Activated T-helper 2 cell treated with anti-CD3 and anti-CD28 coated beads, Interferon-gamma antibody, Interleukin-2, Interleukin-4, amounts not matched to agents 10 μg/mL and 5 μg/mL and 100 μg/mL, durations not matched to agents 14 hours and 24 hours and 36 hours (primary cell): Measurements from ENCODE around the gene PPP1R13B. TPM values are rescaled to one million over a fixed set of nuclear protein-coding genes. Genes with fewer than 3 reads are reported as not detected.
"Not testable (repeated sequence)": the region's sequence is repeated elsewhere in the genome, so short reads cannot be mapped to it uniquely, and the experiment has no call there.

Source experiments
- DNase-seq: peaks from one replicate; pipeline ENCODE4 v3.0.0; 2021; ENCODE audit warnings: low spot score
- H3K27ac Mint-ChIP-seq: one replicate; pipeline ENCODE4 v1.8.0; 2021; ENCODE audit warnings: mixed read lengths
- H3K27me3 Mint-ChIP-seq: one replicate; pipeline ENCODE4 v1.8.0; 2021; ENCODE audit warnings: low read depth, mixed read lengths
- H3K36me3 Mint-ChIP-seq: one replicate; pipeline ENCODE4 v1.8.0; 2021; ENCODE audit warnings: low read depth, mixed read lengths
- H3K4me1 Mint-ChIP-seq: one replicate; pipeline ENCODE4 v1.8.0; 2021; ENCODE audit warnings: low read depth, mixed read lengths
- H3K4me3 Mint-ChIP-seq: one replicate; pipeline ENCODE4 v1.8.0; 2021; ENCODE audit warnings: low read depth, mild to moderate bottlenecking, moderate library complexity, mixed read lengths
- H3K9me3 Mint-ChIP-seq: one replicate; pipeline ENCODE4 v1.8.0; 2021; ENCODE audit warnings: mixed read lengths
- intact Hi-C: fragments of 100-400 bp; cut with micrococcal nuclease; formaldehyde crosslinking; loops from one replicate; pipeline ENCODE4 v1.15.1; 2023
- total RNA-seq: library from RNA; stranded (reverse); gene quantifications from 2 replicates; pipeline ENCODE4 v1.2.3, GENCODE V29; 2022

The PPP1R13B gene
- total RNA-seq, 1 donor from 2014 or later: 7.8 TPM

- H3K27ac Mint-ChIP-seq: peak overlapping the region; percentile 46
- H3K9me3 Mint-ChIP-seq: no peaks in the 10 kb centered on the region
- peak overlapping the region; percentile 81 for H3K4me3 Mint-ChIP-seq
- DNase-seq: no peak
- intact Hi-C loops: loop anchor here (2.0 kb wide), 2 partner anchors 64 to 74 kb away; a partner anchor contains a TSS
- peaks cover 9% of the 10 kb centered on the region for H3K4me1 Mint-ChIP-seq
- no peaks in the 10 kb centered on the region for H3K36me3 Mint-ChIP-seq
- H3K27me3 Mint-ChIP-seq: peaks cover 27% of the 10 kb centered on the region
These were observed 578 bp downstream of the PPP1R13B start for GRCh38 chr14:103846543-103847450.

DNA sequence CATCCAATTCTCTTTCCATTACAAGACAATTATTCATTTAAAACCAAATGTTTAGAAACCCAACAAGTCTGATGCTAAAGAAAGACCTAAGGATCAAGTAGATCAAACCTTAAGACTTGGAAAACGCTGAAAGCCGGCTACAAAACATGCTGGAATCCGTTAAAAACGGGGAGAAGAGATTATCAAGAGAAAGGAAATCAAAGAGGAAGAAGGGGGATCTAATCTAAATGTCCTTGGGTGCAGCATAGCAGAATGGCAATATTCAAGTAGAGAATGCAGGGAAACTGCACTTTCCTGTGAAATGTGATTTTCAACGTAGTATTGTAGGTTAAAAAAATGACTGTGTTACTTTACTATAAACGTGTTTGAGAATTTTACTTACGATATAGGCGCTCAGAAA lies 1.3 kb downstream of the PPP1R13B start:
- peaks cover 27% of the 10 kb centered on the region for H3K27me3 Mint-ChIP-seq
- intact Hi-C loops: loop anchor here (2.0 kb wide), 2 partner anchors 65 to 75 kb away; a partner anchor contains a TSS
- peak overlapping the region; percentile 46 for H3K27ac Mint-ChIP-seq

DNA sequence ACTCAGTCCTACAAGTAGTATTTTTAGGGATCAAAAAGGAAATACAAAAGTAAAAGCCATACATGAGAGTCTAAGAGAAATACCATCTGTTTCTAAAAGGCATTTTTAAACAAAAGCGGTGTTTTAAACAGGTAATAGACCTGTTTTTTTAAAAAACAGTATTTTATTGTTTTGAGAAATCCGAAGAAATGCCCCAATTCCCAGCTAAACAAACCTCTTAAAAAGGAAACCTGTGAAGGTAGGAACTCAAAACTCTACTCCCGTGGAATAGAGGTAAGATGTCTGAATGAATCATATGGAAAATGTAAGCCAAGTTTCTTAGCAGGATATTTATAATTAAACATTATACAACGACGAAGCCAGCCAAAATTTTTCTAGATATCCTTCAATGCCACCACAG lies 2.0 kb downstream of the PPP1R13B start:
- peaks cover 9% of the 10 kb centered on the region for H3K4me1 Mint-ChIP-seq
- no peak overlapping the region for H3K27ac Mint-ChIP-seq
- no peaks in the 10 kb centered on the region for H3K36me3 Mint-ChIP-seq
- no peaks in the 10 kb centered on the region for H3K9me3 Mint-ChIP-seq
- DNase-seq: no peak
- intact Hi-C loops: no loop called here
- H3K27me3 Mint-ChIP-seq: peaks cover 27% of the 10 kb centered on the region
- H3K4me3 Mint-ChIP-seq: no peak overlapping the region

More for the DNA sequence above, 1.3 kb downstream of the PPP1R13B start:
- no peaks in the 10 kb centered on the region for H3K9me3 Mint-ChIP-seq
- H3K4me3 Mint-ChIP-seq: peak overlapping the region; percentile 81
- H3K36me3 Mint-ChIP-seq: no peaks in the 10 kb centered on the region
- no peak for DNase-seq
- peaks cover 9% of the 10 kb centered on the region for H3K4me1 Mint-ChIP-seq

DNA sequence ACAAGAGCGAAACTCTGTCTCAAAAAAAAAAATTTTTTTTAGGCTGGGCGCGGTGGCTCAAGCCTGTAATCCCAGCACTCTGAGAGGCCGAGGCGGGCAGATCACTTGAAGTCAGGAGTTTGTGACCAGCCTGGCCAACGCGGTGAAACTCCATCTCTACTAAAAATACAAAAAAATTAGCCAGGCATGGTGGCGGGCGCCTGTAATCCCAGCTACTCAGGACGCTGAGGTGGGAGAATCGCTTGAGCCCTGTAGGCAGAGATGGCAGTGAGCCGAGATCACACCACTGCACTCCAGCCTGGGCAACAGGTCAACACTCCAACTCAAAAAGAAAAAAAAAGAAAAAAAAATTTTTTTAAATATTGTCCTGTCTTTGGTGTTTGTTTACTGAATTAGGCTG lies 6.1 kb downstream of the PPP1R13B start:
- H3K27ac Mint-ChIP-seq, H3K4me1 Mint-ChIP-seq, H3K9me3 Mint-ChIP-seq, H3K4me3 Mint-ChIP-seq, DNase-seq, H3K36me3 Mint-ChIP-seq, intact Hi-C loops: not testable (repeated sequence)
- H3K27me3 Mint-ChIP-seq: peaks cover 14% of the 10 kb centered on the region

- Mint-ChIP-seq H3K27me3 (peaks cover 3% of the 10 kb centered on the region), H3K27ac (no peak overlapping the region), H3K4me3 (no peak overlapping the region), H3K4me1 (peaks cover 3% of the 10 kb centered on the region), H3K36me3 (no peaks in the 10 kb centered on the region), H3K9me3 (no peaks in the 10 kb centered on the region)
- no peak for DNase-seq
- intact Hi-C loops: no loop called here
These were observed 7.4 kb downstream of the PPP1R13B start for GRCh38 chr14:103840014-103840413.

DNA sequence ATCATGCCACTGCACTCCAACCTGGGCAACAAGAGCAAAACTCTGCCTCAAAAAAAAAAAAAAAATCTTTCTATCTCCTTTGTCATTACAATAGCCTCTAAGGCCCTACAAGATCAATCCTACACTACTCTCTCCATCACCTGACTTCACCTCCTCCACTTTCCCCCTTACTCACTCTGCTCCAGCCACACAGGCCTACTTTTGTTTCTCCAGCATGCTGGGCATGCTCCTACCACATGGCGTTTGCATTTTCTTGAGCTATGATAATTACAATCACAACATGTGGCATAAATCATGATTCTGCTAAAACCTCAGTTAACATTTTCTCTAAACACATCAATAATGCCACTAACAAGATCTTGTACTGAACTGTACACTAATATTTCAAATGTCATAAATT lies 7.8 kb downstream of the PPP1R13B start:
- Mint-ChIP-seq H3K36me3 (no peaks in the 10 kb centered on the region), H3K9me3 (no peaks in the 10 kb centered on the region), H3K4me1 (peaks cover 3% of the 10 kb centered on the region), H3K27me3 (peaks cover 3% of the 10 kb centered on the region), H3K4me3 (no peak overlapping the region), H3K27ac (no peak overlapping the region)
- intact Hi-C loops: no loop called here
- no peak for DNase-seq

- intact Hi-C loops: no loop called here
- Mint-ChIP-seq H3K36me3 (no peaks in the 10 kb centered on the region), H3K27me3 (peaks cover 3% of the 10 kb centered on the region), H3K9me3 (no peaks in the 10 kb centered on the region), H3K4me3 (no peak overlapping the region), H3K27ac (no peak overlapping the region), H3K4me1 (peaks cover 3% of the 10 kb centered on the region)
- no peak for DNase-seq
These were observed 9.3 kb downstream of the PPP1R13B start for GRCh38 chr14:103838117-103838516.

- peaks cover 3% of the 10 kb centered on the region for H3K27me3 Mint-ChIP-seq
- H3K27ac Mint-ChIP-seq: no peak overlapping the region
- intact Hi-C loops: no loop called here
- no peak for DNase-seq
- no peaks in the 10 kb centered on the region for H3K9me3 Mint-ChIP-seq
- no peaks in the 10 kb centered on the region for H3K36me3 Mint-ChIP-seq
- H3K4me3 Mint-ChIP-seq: no peak overlapping the region
- H3K4me1 Mint-ChIP-seq: peaks cover 5% of the 10 kb centered on the region
These were observed 10.2 kb downstream of the PPP1R13B start for GRCh38 chr14:103836976-103837725.

GRCh38 chr14:103834956-103835355 lies 12.4 kb downstream of the PPP1R13B start:
- no peak overlapping the region for H3K4me3 Mint-ChIP-seq
- no peak overlapping the region for H3K27ac Mint-ChIP-seq
- H3K9me3 Mint-ChIP-seq: no peaks in the 10 kb centered on the region
- no peaks in the 10 kb centered on the region for H3K36me3 Mint-ChIP-seq
- intact Hi-C loops: no loop called here
- H3K27me3 Mint-ChIP-seq: peaks cover 3% of the 10 kb centered on the region
- no peak for DNase-seq
- peaks cover 7% of the 10 kb centered on the region for H3K4me1 Mint-ChIP-seq

- peaks cover 5% of the 10 kb centered on the region for H3K4me1 Mint-ChIP-seq
These were observed 13.7 kb downstream of the PPP1R13B start for GRCh38 chr14:103833711-103834110.

DNA sequence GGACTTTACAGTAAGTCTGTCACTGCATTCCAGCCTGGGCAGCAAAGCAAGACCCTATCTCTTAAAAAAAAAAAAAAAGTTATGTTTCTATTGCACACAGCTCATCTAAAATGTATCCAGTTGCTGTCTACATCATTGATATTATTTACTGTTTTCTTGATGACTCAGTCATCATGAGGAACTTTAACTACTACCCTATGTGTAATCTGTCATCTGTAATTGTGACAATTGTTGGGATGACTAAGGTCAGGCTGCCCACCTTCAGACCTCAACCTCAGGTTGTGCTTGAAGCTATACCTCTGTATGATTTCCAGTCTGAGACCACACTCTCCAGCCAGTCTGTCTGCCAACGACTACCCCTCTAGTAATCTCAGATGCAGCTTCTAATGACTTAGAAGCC lies 15.3 kb downstream of the PPP1R13B start:
- H3K27ac Mint-ChIP-seq: no peak overlapping the region
- no peaks in the 10 kb centered on the region for H3K27me3 Mint-ChIP-seq
- no peak for DNase-seq
- peaks cover 4% of the 10 kb centered on the region for H3K4me1 Mint-ChIP-seq
- no peak overlapping the region for H3K4me3 Mint-ChIP-seq
- intact Hi-C loops: no loop called here
- H3K9me3 Mint-ChIP-seq: no peaks in the 10 kb centered on the region
- no peaks in the 10 kb centered on the region for H3K36me3 Mint-ChIP-seq

More at GRCh38 chr14:103833711-103834110, 13.7 kb downstream of the PPP1R13B start:
- H3K36me3 Mint-ChIP-seq: no peaks in the 10 kb centered on the region
- no peak for DNase-seq
- H3K27ac Mint-ChIP-seq: no peak overlapping the region
- intact Hi-C loops: no loop called here
- peaks cover 2% of the 10 kb centered on the region for H3K27me3 Mint-ChIP-seq
- no peak overlapping the region for H3K4me3 Mint-ChIP-seq
- H3K9me3 Mint-ChIP-seq: no peaks in the 10 kb centered on the region

DNA sequence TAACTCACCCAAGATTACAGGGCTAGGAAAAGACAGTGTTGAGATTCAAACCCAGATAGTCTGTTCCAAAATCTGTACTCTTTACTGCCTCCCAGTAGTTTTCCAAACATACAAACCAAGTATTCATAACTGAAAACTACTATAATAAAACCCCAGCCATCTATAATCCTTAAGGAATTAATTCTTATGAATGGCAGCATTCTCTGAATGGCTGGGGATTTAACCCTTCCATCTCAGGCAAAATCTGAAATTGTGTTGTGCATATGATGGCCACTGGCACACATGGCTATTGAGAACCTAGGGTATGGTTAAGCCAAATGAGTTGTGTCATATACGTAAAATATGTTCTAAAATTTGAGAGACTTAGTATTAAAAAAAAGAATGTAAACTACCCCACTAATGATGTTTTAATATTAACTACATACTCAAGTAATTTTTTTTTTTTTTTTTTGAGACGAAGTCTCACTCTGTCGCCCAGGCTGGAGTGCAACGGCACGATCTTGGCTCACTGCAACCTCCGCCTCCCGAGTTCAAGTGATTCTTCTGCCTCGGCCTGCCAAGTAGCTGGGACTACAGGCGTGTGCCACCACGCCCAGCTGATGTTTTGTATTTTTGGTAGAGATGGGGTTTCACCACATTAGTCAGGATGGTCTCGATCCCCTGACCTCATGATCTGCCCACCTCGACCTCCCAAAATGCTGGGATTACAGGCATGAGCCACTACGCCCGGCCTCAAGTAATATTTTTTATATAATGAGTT lies 16.7 kb downstream of the PPP1R13B start:
- H3K4me1 Mint-ChIP-seq: peaks cover 4% of the 10 kb centered on the region
- intact Hi-C loops: no loop called here
- DNase-seq: no peak
- no peak overlapping the region for H3K4me3 Mint-ChIP-seq
- H3K27ac Mint-ChIP-seq: no peak overlapping the region
- no peaks in the 10 kb centered on the region for H3K27me3 Mint-ChIP-seq
- no peaks in the 10 kb centered on the region for H3K9me3 Mint-ChIP-seq
- no peaks in the 10 kb centered on the region for H3K36me3 Mint-ChIP-seq
